ENCODE data around the gene MST1R.

GRCh38 chr3:49908373-49909199 lies 4.9 kb upstream of the MST1R start:
- TF ChIP-seq CTCF (conservative IDR thresholded peaks at IDR 0.05; ENCODE audit: low read length) (no peak), EZH2phosphoT487 (IDR thresholded peaks at IDR 0.05; ENCODE audit: borderline replicate concordance, low read depth, low read length) (no peak)
